HepG2 (cell line): ENCODE data around the gene URGCP. TPM values are rescaled to one million over a fixed set of nuclear protein-coding genes. Genes with fewer than 3 reads are reported as not detected.

Source experiments
- CREB1 ChIP-seq, 2 experiments: fragments of 450-650 bp in 1 of 2; IDR thresholded peaks; 2 replicates each; pipeline ENCODE4 v1.6.1; 2016 to 2017; ENCODE audit warnings: control low read depth in 1 of 2, mild to moderate bottlenecking in 1 of 2, missing compliant biosample characterization in 1 of 2, missing genetic modification characterization in 1 of 2
- HNRNPUL1 ChIP-seq: fragments of 200-400 bp; formaldehyde crosslinking; IDR thresholded peaks from 2 replicates; pipeline ENCODE4 v1.6.1; 2017; ENCODE audit warnings: low read depth, mild to moderate bottlenecking, low read length, moderate library complexity
- POGK ChIP-seq: sonication (generic); formaldehyde crosslinking; conservative IDR thresholded peaks from 2 replicates; pipeline ENCODE4 v1.8.0; 2022; ENCODE audit warnings: mild to moderate bottlenecking, moderate library complexity, missing genetic modification reagents
- REL ChIP-seq: sonication (generic); formaldehyde crosslinking; conservative IDR thresholded peaks from 2 replicates; pipeline ENCODE4 v1.8.0; 2022; ENCODE audit warnings: mild to moderate bottlenecking, missing genetic modification reagents, moderate library complexity
- TEF ChIP-seq: sonication (generic); formaldehyde crosslinking; IDR thresholded peaks from 2 replicates; pipeline ENCODE4 v1.5.0; 2020; ENCODE audit warnings: missing genetic modification reagents
- TFDP2 ChIP-seq: sonication (generic); formaldehyde crosslinking; IDR thresholded peaks from 2 replicates; pipeline ENCODE4 v1.4.0; 2020; ENCODE audit warnings: missing genetic modification reagents
- YY1 ChIP-seq: IDR thresholded peaks from 2 replicates; pipeline ENCODE4 v1.6.1; 2011; ENCODE audit warnings: low read length, low read depth, moderate library complexity, mild to moderate bottlenecking; ENCODE audit not compliant: insufficient read depth, insufficient replicate concordance
- ZBTB8A ChIP-seq: sonication (generic); formaldehyde crosslinking; IDR thresholded peaks from 2 replicates; pipeline ENCODE4 v1.4.0; 2020; ENCODE audit warnings: mild to moderate bottlenecking, low read depth, missing genetic modification reagents, borderline replicate concordance
- ZFYVE20 ChIP-seq: sonication (generic); formaldehyde crosslinking; IDR thresholded peaks from 2 replicates; pipeline ENCODE4 v1.8.0; 2023; ENCODE audit warnings: low read depth, mild to moderate bottlenecking, moderate library complexity, missing genetic modification reagents, borderline replicate concordance
- ZNF362 ChIP-seq: sonication (generic); formaldehyde crosslinking; IDR thresholded peaks from 2 replicates; pipeline ENCODE4 v1.4.0; 2020; ENCODE audit warnings: missing genetic modification reagents, mild to moderate bottlenecking, borderline replicate concordance
- ZNF552 ChIP-seq: sonication (generic); formaldehyde crosslinking; IDR thresholded peaks from 2 replicates; pipeline ENCODE4 v1.9.0; 2022; ENCODE audit warnings: missing genetic modification reagents, mild to moderate bottlenecking, borderline replicate concordance
- ZNF615 ChIP-seq: sonication (generic); formaldehyde crosslinking; IDR thresholded peaks from 2 replicates; pipeline ENCODE4 v1.5.0; 2020; ENCODE audit warnings: mild to moderate bottlenecking, missing genetic modification reagents, borderline replicate concordance
- ZNF737 ChIP-seq: sonication (generic); formaldehyde crosslinking; IDR thresholded peaks from 2 replicates; pipeline ENCODE4 v1.5.0; 2020; ENCODE audit warnings: missing genetic modification reagents, mild to moderate bottlenecking, borderline replicate concordance
- ZNF782 ChIP-seq: sonication (generic); formaldehyde crosslinking; IDR thresholded peaks from 2 replicates; pipeline ENCODE4 v1.4.0; 2020; ENCODE audit warnings: missing genetic modification reagents, mild to moderate bottlenecking, borderline replicate concordance
- polyA plus RNA-seq, 8 experiments: library from polyadenylated mRNA; depleted of rRNA in 3 of 8; stranded (reverse) in 7 of 8; unstranded in 1 of 8; fragments of >200 nt; fragmentation: Illumina TruSeq in 4 of 8; extraction: Trizol in 4 of 8; gene quantifications; 2 replicates each; pipeline versions ENCODE4 v1.2.1 to v1.2.3, GENCODE V29; 2011 to 2016; ENCODE audit warnings: low read depth in 4 of 8, missing spikeins in 1 of 8, mixed read lengths in 1 of 8; ENCODE audit not compliant: insufficient read depth in 1 of 8
- total RNA-seq, 5 experiments: library from RNA; depleted of rRNA; stranded (reverse); fragments of >200 nt; fragmentation: Illumina TruSeq; extraction: Trizol; gene quantifications; 2 replicates each; pipeline ENCODE4 v1.2.3, GENCODE V29; 2016; ENCODE audit warnings: low read depth in 1 of 5
- TF ChIP-seq, protein P1 (sequence below): IDR thresholded peaks from 2 replicates; pipeline ENCODE4 v1.6.1; 2012; ENCODE audit warnings: low read length, improper control_type of control experiment

URGCP gene
- total and polyA plus RNA-seq, 2 of the 13 experiments (the other 11 are each of a cell fraction or from before 2014, with no cell fraction given), result 22.3 to 25.8 TPM

DNA sequence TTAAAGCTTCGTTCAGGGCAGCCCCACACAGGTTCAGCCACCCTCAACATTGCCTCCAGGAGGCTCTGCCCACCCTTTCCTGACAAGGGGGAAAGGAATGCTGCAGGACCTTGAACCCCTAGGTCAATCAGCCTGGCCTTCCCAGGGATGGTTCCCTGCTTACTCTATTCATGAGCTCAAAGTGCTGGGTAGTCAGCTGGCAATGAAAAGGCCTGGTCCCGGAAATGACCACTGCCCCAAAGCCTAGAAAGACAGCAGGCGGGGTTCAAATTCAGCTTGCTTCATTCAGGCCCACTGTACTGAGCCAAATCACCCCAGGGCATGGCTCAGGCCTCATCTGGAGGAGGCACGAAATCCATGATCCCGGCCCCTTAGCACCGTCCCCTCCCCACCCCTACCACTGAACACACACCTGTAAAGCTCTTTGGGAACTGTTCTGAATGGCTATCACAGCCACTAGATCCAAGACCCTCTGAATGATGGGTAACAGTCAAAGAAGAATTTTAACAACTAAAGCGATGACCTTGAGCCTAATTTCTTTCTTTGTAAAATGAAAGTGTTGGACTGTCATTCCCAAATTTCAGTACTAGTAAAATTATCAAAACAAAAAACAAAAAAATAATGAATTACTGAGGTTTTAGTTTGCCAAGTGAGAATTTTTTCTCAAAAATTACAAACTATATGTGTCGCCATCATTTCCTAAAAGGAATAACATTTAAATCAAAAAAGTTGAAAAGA is 1.0 kb downstream of the URGCP start (continued):
- TF ChIP-seq, protein P1, sequence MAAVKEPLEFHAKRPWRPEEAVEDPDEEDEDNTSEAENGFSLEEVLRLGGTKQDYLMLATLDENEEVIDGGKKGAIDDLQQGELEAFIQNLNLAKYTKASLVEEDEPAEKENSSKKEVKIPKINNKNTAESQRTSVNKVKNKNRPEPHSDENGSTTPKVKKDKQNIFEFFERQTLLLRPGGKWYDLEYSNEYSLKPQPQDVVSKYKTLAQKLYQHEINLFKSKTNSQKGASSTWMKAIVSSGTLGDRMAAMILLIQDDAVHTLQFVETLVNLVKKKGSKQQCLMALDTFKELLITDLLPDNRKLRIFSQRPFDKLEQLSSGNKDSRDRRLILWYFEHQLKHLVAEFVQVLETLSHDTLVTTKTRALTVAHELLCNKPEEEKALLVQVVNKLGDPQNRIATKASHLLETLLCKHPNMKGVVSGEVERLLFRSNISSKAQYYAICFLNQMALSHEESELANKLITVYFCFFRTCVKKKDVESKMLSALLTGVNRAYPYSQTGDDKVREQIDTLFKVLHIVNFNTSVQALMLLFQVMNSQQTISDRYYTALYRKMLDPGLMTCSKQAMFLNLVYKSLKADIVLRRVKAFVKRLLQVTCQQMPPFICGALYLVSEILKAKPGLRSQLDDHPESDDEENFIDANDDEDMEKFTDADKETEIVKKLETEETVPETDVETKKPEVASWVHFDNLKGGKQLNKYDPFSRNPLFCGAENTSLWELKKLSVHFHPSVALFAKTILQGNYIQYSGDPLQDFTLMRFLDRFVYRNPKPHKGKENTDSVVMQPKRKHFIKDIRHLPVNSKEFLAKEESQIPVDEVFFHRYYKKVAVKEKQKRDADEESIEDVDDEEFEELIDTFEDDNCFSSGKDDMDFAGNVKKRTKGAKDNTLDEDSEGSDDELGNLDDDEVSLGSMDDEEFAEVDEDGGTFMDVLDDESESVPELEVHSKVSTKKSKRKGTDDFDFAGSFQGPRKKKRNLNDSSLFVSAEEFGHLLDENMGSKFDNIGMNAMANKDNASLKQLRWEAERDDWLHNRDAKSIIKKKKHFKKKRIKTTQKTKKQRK, result no peak
- TF ChIP-seq HNRNPUL1, result no peak
- TF ChIP-seq ZNF552, result no peak
- TF ChIP-seq CREB1 (IDR thresholded peaks at IDR 0.05), result 0 out of 2 replicates have a peak, but pooled peaks have one; percentile 15
- TF ChIP-seq CREB1 (CRISPR knock-in tag; IDR thresholded peaks at IDR 0.05), result peak; percentile 78
- TF ChIP-seq ZBTB8A (CRISPR knock-in tag), result no peak
- TF ChIP-seq POGK (CRISPR knock-in tag), result no peak; the same call in 1 of the 2 replicates
- TF ChIP-seq ZNF615, result peak; percentile 69; the same call in 1 of the 2 replicates
- TF ChIP-seq ZFYVE20 (CRISPR knock-in tag), result no peak
- TF ChIP-seq TFDP2, result no peak
- TF ChIP-seq ZNF737 (CRISPR knock-in tag), result no peak
- TF ChIP-seq TEF, result no peak
- no peak for TF ChIP-seq ZNF782
- TF ChIP-seq YY1, result no peak
- peak; percentile 76 for TF ChIP-seq ZNF362 (CRISPR knock-in tag)
- TF ChIP-seq REL (CRISPR knock-in tag), result no peak
